GM19351 (cell line): ENCODE data around the gene PRR18.

Experiments
- ATAC-seq: cut with Tn5 transposase; IDR thresholded peaks from one replicate; pipeline ENCODE4 v1.9.1; 2021; ENCODE audit warnings: mild to moderate bottlenecking, moderate library complexity; ENCODE audit not compliant: unreplicated experiment

PRR18 gene

DNA sequence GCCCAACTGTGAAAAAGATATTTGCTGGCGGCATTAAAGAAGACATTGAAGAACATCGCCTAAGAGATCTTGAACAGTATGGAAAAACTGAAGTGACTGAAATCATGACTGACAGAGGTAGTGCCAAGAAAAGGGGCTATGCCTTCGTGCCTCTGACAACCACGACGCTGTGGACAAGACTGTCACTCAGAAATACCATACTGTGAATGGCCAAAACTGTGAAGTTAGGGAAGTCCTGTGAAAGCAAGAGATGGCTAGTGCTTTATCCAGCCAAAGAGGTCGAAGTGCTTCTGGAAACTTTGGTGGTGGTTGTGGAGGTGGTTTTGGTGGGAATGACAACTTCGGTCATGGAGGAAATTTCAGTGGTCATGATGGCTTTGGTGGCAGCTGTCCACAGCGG is 26.7 kb upstream of the PRR18 start:
- no peak for ATAC-seq

DNA sequence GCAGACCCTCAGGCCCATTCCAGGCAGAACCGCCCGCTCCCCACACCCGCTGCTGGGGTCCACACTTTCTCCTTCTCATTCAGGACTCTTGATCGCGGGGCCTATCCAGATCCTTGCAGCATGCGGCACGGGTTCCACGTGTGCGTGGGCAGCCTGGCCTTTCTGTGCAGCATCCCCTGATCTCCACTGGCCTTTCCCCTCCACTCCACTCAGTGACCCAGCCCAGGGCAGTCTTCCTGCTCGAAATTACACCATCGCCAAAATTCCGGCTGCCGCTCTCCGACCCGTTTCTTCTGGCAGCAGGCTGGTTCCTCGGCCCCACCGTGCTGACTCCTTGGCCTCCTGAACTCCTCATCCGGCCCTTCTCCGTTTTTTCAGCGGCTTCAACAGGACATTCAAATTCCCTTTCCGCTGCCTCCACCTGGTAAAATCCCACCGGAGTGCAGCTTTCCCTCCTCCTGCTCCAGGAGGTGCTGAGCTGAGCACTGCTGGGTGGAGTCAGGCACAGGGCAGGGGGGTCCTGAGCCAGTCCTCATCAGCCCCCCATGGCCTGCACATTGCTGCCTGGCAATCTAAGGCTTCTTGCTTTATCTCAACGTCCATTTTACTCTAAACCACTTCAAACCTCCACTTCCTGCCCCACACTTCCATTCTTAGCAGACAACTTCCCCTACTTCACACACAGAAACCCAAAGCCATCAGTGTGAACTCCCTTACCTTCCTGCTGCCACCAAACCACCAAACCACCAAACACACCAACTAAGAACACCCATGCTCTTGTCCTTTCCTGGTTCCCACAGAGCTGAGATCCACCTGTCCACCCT is 25.2 kb upstream of the PRR18 start:
- peak; percentile 84 for ATAC-seq

DNA sequence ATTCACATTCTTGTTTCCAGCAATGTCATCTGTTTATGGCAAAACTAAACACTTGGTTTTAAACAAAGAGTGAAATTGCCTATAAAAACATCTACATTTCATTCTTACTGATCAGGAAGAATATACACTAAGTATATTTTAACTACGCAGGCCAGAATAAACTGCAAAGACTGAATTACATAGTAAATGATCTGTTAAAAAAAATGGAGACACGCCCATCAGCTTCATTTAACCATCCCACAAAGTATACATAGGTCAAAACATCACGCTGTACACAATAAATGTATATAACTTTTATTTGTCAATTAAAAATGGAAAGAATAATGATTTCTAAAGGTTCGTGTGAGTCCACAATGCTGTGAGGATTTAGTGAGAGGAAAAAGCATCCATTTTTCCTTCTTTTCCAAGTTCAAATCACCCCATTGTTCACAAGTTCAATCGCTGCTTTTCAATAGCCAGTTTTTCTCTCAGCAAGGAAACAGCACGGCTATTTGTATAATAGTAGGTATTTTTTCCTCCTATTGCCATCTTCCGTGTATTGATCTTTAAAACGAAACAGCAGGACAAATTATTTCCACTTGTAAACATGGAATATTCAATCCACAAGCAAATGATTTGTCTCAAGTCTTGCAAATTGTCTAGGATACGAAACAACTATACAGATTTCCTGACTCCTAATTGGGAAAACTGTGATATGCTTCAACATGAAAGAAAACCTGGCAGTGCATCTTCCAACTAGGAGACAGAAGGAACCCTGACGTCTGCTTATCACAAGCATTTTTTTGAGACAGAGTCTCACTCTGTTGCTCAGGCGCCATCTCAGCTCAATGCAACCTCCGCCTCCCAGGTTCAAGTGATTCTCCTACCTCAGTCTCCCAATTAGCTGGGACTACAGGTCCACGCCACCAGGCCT is 23.6 kb upstream of the PRR18 start:
- no peak for ATAC-seq

DNA sequence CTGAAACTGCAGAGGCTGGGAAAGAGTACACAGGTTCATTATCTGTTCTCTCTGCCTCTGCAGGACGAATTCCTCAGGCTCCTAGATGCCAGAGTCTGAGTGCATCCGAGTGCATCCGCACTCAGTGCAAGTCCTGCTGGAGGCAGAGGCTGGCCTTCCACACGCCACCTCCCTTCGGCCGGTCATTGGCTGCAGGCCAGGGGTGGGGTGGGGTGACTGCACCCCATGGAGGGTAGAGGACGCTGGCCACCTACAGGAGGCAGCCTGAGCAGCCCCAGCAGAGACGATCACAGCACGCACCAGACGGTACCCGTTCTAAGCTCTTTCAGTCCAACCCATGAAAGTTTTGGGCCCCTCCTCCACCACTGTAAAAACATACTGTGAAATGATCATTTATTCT is 22.4 kb upstream of the PRR18 start:
- no peak for ATAC-seq

- peak; percentile 87 for ATAC-seq
Observed at GRCh38 chr6:166325383-166326042, 17.3 kb upstream of the PRR18 start.

DNA sequence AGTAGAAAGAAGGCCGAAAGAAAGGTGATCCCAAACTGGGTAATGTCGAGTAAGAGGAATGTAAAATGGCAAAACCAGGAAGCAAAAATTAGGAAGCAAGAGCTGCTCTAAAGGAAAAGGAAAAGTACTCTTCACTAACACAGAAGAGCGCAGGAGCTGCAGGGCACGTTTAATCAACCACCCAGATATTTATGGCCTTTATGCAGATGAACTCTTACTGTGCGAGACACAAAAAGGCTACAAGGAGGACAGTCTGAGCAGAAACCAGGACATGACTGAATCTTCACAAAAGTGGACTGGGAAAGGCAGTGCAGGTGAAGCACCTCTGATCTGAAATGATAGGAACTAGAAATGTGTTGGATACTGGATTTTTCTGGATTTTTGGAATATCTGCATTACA is 15.2 kb upstream of the PRR18 start:
- no peak for ATAC-seq

DNA sequence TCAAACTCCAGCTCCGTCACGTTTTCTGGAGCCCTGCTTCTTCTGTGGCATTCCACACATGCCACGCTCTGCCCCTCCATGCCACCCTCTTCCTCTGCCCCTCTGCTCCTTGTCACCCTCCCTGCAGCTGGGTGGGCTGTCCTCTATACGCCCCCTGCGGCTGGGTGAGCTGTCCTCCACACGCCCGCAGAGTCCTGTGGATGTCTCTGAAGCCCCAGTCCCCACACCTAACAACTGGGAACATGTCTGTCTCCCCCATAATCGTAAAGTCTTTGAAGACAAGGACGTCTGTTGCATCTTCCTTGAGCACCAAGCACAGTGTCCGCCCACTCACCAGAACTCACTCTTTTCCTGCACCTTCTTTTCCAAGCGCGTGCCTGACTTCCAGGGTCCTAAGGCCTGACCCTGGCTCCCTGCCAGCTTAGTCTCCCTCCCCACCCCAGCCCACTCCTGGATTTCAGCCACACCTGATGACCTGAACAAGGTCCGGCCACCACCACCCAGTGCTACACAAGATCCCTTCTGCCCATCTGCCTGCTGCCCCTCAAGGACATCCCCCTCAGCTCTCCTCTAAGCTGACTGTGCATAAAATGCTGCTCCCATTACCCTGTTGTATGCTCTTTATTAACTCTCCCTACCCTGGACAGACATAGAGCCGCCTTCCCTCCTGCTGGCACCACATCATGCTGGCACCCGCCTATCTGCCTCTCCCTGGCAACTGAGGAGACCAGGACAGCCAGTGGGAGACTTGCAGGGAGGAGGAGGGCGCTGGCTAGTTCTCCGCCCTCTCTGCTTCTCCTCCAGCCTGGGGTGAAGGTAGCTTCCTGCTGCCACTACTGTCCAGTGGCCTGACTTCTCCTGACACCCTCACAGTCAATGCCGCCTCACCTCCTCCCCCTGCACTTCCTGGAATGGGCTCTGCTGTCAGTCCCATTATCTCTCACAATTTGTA is 10.7 kb upstream of the PRR18 start:
- ATAC-seq, result no peak

GRCh38 chr6:166318227-166318626 is 10.0 kb upstream of the PRR18 start:
- ATAC-seq, result no peak

- ATAC-seq, result no peak
Observed at GRCh38 chr6:166317261-166318212, 9.3 kb upstream of the PRR18 start.

GRCh38 chr6:166315436-166315835 is 7.2 kb upstream of the PRR18 start:
- ATAC-seq, result no peak

DNA sequence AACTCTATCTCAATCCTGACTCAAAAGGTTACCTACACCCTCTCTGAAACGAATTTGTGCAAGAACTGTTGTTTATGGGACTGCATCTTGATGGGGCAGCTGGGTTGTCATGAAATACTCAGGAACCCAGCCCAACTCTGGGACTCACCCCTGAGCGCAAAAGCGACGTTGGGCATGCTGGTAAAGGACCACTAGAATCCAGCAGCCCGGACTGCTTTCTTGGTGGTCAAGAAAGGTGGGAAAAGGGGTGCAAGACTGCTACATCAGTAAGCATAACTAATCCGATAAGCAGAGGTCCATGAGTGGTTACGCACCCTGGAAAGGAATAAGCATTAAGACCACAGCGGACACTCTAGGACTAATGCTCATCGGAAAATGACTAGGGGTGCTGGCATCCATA is 6.3 kb upstream of the PRR18 start:
- no peak for ATAC-seq

DNA sequence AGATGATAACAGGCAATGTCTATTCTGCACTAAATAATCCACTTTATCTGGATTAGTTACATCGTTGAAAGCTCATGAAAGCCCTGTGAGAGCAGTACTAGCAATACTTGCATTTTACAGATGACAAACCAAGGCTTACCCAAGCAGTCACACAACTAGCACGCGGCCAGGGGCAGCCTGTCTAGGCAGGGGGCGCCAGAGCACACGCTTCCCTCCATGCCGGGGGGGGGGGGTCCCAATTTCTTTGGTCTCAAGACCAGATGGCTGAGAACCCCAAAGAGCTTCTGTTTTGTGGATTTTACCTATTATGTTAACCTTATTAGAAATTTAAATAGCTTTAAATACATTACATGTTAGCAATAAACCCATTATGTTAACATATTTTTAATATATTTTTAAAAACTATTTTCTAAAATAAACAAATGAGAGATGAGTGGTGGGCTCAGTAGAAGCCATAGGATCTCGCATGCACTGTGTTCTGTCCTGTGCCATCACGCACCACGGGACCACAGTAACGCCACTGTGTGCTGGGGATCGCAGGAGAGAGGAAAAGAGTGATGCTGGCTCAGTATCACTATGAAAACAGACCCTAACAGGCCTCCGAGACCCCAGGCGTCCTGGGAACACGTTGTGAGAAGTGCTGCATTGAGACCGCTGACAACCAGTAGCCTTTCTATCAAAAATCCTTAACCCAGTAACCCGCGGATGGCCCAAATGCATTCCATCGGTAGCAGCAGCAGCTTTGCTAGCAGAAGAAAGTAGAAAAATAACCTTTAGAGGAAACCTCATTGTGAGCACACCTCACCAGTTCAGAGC is 5.3 kb upstream of the PRR18 start:
- peak; percentile 64 for ATAC-seq

- ATAC-seq, result no peak
Observed at GRCh38 chr6:166312832-166313231, 4.6 kb upstream of the PRR18 start.

GRCh38 chr6:166310634-166311033 is 2.4 kb upstream of the PRR18 start:
- ATAC-seq, result no peak

DNA sequence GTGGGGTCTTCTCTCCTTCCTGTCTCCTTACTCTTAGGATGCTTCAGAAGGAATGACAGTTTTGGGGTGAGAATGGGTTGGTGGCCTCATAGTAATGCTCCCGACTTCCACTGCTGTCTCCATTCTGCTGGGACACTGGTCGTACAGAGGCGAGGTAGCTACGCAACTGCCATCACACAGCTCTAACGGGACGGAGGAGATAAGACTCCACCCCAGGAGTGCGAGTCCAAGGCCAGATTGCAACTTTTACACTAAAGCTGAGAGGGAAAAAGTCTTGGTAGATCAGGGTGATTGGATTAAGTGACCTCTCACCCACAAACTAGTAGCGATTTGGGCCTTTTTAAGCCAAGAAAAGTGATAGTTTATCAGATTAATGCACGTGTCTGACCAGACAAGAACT is 1.8 kb upstream of the PRR18 start:
- no peak for ATAC-seq

DNA sequence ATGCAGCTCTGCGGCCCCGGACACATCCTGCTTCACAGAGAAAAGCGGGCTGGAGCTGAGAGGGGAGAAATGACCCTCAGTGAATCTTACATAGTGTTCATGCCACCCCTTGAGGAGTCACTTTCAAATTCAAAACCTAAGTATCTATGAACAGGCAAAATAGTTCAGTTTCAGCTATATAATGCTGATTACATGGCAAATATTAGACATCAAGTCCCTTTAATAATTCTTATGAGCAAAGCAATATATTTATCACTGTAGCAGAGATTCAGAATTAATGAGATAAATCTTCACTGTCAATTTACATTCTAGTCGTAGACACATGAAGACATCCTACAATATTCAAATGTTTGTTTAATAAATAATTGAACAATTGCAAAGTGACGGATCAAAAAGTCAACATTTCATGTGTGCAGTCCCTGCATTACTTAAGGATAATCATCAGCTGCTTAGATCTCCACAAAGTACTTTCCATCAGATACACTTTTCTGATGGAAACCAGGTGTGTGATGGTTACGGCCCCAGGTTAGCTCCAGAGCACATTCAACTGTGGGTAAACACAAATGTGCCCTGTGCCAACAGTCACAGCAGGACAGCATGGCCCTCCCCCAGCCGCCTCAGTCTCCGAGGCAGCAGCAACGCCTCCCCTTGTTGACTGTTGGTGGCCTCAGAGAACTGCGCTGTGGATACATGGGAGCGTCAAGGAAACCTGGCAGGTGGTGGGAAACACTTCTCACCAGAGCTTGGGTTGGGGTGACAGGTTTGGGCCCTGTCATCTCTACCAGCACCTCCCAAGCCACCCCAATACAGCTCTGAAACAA is 787 bp upstream of the PRR18 start:
- ATAC-seq, result no peak
